ENCODE measurements around the gene COX7B. TPM values are rescaled to one million over a fixed set of nuclear protein-coding genes. Genes with fewer than 3 reads are reported as not detected.
"Not testable (repeated sequence)": the region's sequence is repeated elsewhere in the genome, so short reads cannot be mapped to it uniquely, and the experiment has no call there.

The COX7B gene
- total RNA-seq, 1 donor from 2014 or later: 358 TPM

GRCh38 chrX:77937291-77937690 is 38.0 kb downstream of the COX7B start:
- FAIRE-seq: no peak
- H3K36me3 ChIP-seq (ENCODE audit: control insufficient read depth, insufficient read depth, low read length): no peaks in the 10 kb centered on the region
- no peak for TF ChIP-seq CTCF (IDR thresholded peaks at IDR 0.05; ENCODE audit: insufficient read depth, low read length, severe bottlenecking)
- H3K4me3 ChIP-seq (ENCODE audit: low read depth, low read length): no peak overlapping the region
- H3K27me3 ChIP-seq (ENCODE audit: control insufficient read depth, insufficient read depth, low read length): no peaks in the 10 kb centered on the region
- peak; percentile 85 for DNase-seq (ENCODE audit: low read depth)

GRCh38 chrX:77938083-77938680 is 38.9 kb downstream of the COX7B start:
- Histone ChIP-seq H3K36me3 (ENCODE audit: control insufficient read depth, insufficient read depth, low read length) (no peaks in the 10 kb centered on the region), H3K4me3 (ENCODE audit: low read depth, low read length) (no peak overlapping the region), H3K27me3 (ENCODE audit: control insufficient read depth, insufficient read depth, low read length) (no peaks in the 10 kb centered on the region)
- FAIRE-seq (no peak), DNase-seq (ENCODE audit: low read depth) (no peak)
- no peak for TF ChIP-seq CTCF (IDR thresholded peaks at IDR 0.05; ENCODE audit: insufficient read depth, low read length, severe bottlenecking)

- FAIRE-seq; H3K27me3 ChIP-seq (ENCODE audit: control insufficient read depth, insufficient read depth, low read length): not testable (repeated sequence)
These were observed 45.8 kb downstream of the COX7B start for GRCh38 chrX:77945031-77945430.

GRCh38 chrX:77945910-77946545 is 46.8 kb downstream of the COX7B start:
- no peak for FAIRE-seq

More at GRCh38 chrX:77945031-77945430, 45.8 kb downstream of the COX7B start:
- DNase-seq (ENCODE audit: low read depth); H3K36me3 ChIP-seq (ENCODE audit: control insufficient read depth, insufficient read depth, low read length); H3K4me3 ChIP-seq (ENCODE audit: low read depth, low read length): not testable (repeated sequence)

GRCh38 chrX:77946571-77946970 is 47.3 kb downstream of the COX7B start:
- TF ChIP-seq CTCF (IDR thresholded peaks at IDR 0.05; ENCODE audit: insufficient read depth, low read length, severe bottlenecking): no peak
- DNase-seq (ENCODE audit: low read depth): no peak
- Histone ChIP-seq H3K27me3 (ENCODE audit: control insufficient read depth, insufficient read depth, low read length) (no peaks in the 10 kb centered on the region), H3K36me3 (ENCODE audit: control insufficient read depth, insufficient read depth, low read length) (no peaks in the 10 kb centered on the region), H3K4me3 (ENCODE audit: low read depth, low read length) (no peak overlapping the region)
- no peak for FAIRE-seq

More at GRCh38 chrX:77945910-77946545, 46.8 kb downstream of the COX7B start:
- TF ChIP-seq CTCF (IDR thresholded peaks at IDR 0.05; ENCODE audit: insufficient read depth, low read length, severe bottlenecking): no peak
- no peak for DNase-seq (ENCODE audit: low read depth)
- H3K4me3 ChIP-seq (ENCODE audit: low read depth, low read length): no peak overlapping the region
- no peaks in the 10 kb centered on the region for H3K27me3 ChIP-seq (ENCODE audit: control insufficient read depth, insufficient read depth, low read length)
- no peaks in the 10 kb centered on the region for H3K36me3 ChIP-seq (ENCODE audit: control insufficient read depth, insufficient read depth, low read length)

GRCh38 chrX:77949840-77950239 is 50.6 kb downstream of the COX7B start:
- TF ChIP-seq CTCF (IDR thresholded peaks at IDR 0.05; ENCODE audit: insufficient read depth, low read length, severe bottlenecking): no peak
- no peaks in the 10 kb centered on the region for H3K36me3 ChIP-seq (ENCODE audit: control insufficient read depth, insufficient read depth, low read length)
- FAIRE-seq (no peak), DNase-seq (ENCODE audit: low read depth) (no peak)
- H3K4me3 ChIP-seq (ENCODE audit: low read depth, low read length): no peak overlapping the region
- no peaks in the 10 kb centered on the region for H3K27me3 ChIP-seq (ENCODE audit: control insufficient read depth, insufficient read depth, low read length)

Data from bronchial epithelial cell (primary cell).